ENCODE results near the gene MYL10.

DNA sequence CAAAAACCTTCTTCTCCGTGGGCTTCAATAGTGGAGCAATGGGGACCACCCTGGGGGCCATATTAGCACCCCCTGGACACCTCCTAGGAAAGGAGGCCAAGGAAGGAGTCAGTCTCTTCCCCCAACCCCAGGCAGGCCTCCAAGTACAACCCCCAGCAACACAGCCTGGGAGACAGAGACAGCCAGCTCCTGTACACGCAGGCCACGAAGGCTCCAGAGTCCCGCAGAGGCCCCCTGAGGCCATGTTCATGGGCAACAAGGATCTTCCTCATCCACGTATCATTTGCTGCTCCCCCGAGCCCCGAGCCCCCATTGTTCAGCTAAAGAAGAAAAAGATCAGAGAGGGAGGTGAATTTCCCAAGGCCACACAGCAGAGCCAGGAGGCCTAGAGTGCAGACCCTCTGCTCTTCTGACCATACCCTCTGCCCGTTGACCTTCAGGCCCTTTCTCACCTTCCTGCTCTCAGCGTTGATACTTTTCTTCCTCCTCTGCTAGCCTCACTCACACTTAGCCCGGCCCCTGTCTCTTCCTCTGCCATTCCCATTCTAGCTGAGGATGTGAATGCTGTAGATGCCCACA, 35.9 kb upstream of the MYL10 start:
- TF ChIP-seq, protein P1, sequence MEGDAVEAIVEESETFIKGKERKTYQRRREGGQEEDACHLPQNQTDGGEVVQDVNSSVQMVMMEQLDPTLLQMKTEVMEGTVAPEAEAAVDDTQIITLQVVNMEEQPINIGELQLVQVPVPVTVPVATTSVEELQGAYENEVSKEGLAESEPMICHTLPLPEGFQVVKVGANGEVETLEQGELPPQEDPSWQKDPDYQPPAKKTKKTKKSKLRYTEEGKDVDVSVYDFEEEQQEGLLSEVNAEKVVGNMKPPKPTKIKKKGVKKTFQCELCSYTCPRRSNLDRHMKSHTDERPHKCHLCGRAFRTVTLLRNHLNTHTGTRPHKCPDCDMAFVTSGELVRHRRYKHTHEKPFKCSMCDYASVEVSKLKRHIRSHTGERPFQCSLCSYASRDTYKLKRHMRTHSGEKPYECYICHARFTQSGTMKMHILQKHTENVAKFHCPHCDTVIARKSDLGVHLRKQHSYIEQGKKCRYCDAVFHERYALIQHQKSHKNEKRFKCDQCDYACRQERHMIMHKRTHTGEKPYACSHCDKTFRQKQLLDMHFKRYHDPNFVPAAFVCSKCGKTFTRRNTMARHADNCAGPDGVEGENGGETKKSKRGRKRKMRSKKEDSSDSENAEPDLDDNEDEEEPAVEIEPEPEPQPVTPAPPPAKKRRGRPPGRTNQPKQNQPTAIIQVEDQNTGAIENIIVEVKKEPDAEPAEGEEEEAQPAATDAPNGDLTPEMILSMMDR (IDR thresholded peaks at IDR 0.05) = no peak
- no peak for TF ChIP-seq POLR2A (IDR thresholded peaks at IDR 0.05)

Measured in heart left ventricle (tissue), 13 donors.